Testis (tissue), 3 donors: Measurements from ENCODE around the gene TIAM2. TPM values are rescaled to one million over a fixed set of nuclear protein-coding genes. Genes with fewer than 3 reads are reported as not detected.
"Not testable (repeated sequence)": the region's sequence is repeated elsewhere in the genome, so short reads cannot be mapped to it uniquely, and the experiment has no call there.

ENCODE experiments used
- DNase-seq: peaks from one replicate; pipeline ENCODE4 v3.0.0-alpha.2; 2019
- H3K27ac ChIP-seq, 2 donors: fragments of 200-600 bp; sonication (generic); one replicate each; pipeline ENCODE4 v1.5.1; 2019
- H3K27me3 ChIP-seq: fragments of 200-600 bp; sonication (generic); one replicate; pipeline ENCODE4 v1.5.1; 2019
- H3K36me3 ChIP-seq: fragments of 200-600 bp; sonication (generic); one replicate; pipeline ENCODE4 v1.5.1; 2017; ENCODE audit warnings: low read depth; ENCODE audit errors: missing control alignments
- H3K4me1 ChIP-seq: fragments of 200-600 bp; sonication (generic); one replicate; pipeline ENCODE4 v1.5.1; 2019
- H3K4me3 ChIP-seq, 2 donors: fragments of 200-600 bp; sonication (generic); one replicate each; pipeline ENCODE4 v1.5.1; 2017 to 2019
- H3K9me3 ChIP-seq: fragments of 200-600 bp; sonication (generic); one replicate; pipeline ENCODE4 v1.5.1; 2017
- POLR2A ChIP-seq: fragments of 450-650 bp; IDR thresholded peaks from one replicate; pipeline ENCODE4 v1.6.1; 2017; ENCODE audit warnings: antibody characterized with exemption, mild to moderate bottlenecking, moderate library complexity
- WGBS, 2 donors: methylation state at CpG; one replicate each; pipeline ENCODE4 v1.1.5; 2018; 5-methylcytosine and 5-hydroxymethylcytosine counted together
- intact Hi-C: fragments of 100-400 bp; cut with DNase I; formaldehyde crosslinking; loops from one replicate; pipeline ENCODE4 v1.15.1; 2023; ENCODE audit warnings: low total_unique reads
- polyA plus RNA-seq: library from polyadenylated mRNA; stranded (reverse); fragments of 350-450 nt; fragmentation: Illumina TruSeq; extraction: RNeasy Lipid Tissue Mini Kit (QIAGEN cat#74804); gene quantifications from one replicate; pipeline ENCODE4 v1.2.3, GENCODE V29; 2014; ENCODE audit warnings: low read depth, low replicate concordance; ENCODE audit not compliant: insufficient read depth
- total RNA-seq, 2 donors: library from RNA; depleted of rRNA; stranded (reverse); fragments of >200 nt; gene quantifications; one replicate each; pipeline ENCODE4 v1.2.3, GENCODE V29; 2016
- TF ChIP-seq, protein P1 (sequence below), 3 experiments: fragments of 450-650 bp in 2 of 3; fragments of 200-600 bp in 1 of 3; sonication (generic) in 1 of 3; IDR thresholded peaks; one replicate each; pipeline ENCODE4 v1.5.1; 2016 to 2019; ENCODE audit warnings: antibody characterized with exemption in 3 of 3, mild to moderate bottlenecking in 2 of 3, moderate library complexity in 1 of 3

Gene TIAM2
- total and polyA plus RNA-seq, 3 donors from 2014 or later, result 22.7 to 43.8 (median 38.0) TPM

DNA sequence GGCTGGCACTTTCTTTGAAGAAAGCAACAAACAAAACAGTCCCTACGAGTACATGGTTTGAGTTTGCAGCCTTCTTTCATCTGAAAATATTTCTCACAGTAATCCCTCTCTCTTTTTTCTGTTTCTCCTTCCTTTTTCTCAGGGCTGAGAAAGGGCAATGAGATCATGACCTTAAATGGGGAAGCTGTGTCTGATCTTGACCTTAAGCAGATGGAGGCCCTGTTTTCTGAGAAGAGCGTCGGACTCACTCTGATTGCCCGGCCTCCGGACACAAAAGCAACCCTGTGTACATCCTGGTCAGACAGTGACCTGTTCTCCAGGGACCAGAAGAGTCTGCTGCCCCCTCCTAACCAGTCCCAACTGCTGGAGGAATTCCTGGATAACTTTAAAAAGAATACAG is 188.0 kb downstream of the TIAM2 start:
- 45 to 47% methylated on average over 5 of the region's 5 CpGs for WGBS, 2 donors
- Histone ChIP-seq H3K4me3 (no peak overlapping the region), H3K27me3 (no peaks in the 10 kb centered on the region), H3K4me1 (no peaks in the 10 kb centered on the region), H3K36me3 (no peaks in the 10 kb centered on the region), H3K9me3 (no peaks in the 10 kb centered on the region), H3K27ac (no peak overlapping the region)
- TF ChIP-seq POLR2A, result no peak
- TF ChIP-seq, protein P1, sequence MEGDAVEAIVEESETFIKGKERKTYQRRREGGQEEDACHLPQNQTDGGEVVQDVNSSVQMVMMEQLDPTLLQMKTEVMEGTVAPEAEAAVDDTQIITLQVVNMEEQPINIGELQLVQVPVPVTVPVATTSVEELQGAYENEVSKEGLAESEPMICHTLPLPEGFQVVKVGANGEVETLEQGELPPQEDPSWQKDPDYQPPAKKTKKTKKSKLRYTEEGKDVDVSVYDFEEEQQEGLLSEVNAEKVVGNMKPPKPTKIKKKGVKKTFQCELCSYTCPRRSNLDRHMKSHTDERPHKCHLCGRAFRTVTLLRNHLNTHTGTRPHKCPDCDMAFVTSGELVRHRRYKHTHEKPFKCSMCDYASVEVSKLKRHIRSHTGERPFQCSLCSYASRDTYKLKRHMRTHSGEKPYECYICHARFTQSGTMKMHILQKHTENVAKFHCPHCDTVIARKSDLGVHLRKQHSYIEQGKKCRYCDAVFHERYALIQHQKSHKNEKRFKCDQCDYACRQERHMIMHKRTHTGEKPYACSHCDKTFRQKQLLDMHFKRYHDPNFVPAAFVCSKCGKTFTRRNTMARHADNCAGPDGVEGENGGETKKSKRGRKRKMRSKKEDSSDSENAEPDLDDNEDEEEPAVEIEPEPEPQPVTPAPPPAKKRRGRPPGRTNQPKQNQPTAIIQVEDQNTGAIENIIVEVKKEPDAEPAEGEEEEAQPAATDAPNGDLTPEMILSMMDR (IDR thresholded peaks at IDR 0.05), result no peak
- no peak for DNase-seq
- intact Hi-C loops, result loop anchor here (10.0 kb wide), 1 partner anchor 62 kb away; no protein-coding TSS in a partner anchor

DNA sequence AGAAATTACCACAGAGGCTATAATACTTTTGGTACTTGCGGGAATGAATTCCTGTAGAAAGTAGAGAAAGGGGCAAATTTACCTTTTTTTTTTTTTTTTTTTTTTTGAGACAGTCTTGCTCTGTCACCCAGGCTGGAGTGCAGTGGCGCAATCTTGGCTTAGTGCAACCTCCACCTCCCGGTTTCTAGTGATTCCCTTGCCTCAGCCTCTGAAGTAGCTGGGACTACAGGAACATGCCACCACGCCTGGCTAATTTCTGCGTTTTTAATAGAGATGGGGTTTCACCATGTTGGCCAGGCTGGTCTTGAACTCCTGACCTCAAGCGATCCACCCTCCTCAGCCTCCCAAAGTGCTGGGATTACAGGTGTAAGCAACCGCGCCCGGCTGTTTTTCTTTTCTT is 189.9 kb downstream of the TIAM2 start:
- not testable (repeated sequence) for H3K36me3 ChIP-seq, H3K9me3 ChIP-seq, H3K4me1 ChIP-seq, H3K4me3 ChIP-seq, H3K27me3 ChIP-seq, DNase-seq, H3K27ac ChIP-seq
- WGBS, 2 donors, result 94 to 97% methylated on average over 9 of the region's 9 CpGs
- intact Hi-C loops, result loop anchor here (10.0 kb wide), 1 partner anchor 60 kb away; no protein-coding TSS in a partner anchor

DNA sequence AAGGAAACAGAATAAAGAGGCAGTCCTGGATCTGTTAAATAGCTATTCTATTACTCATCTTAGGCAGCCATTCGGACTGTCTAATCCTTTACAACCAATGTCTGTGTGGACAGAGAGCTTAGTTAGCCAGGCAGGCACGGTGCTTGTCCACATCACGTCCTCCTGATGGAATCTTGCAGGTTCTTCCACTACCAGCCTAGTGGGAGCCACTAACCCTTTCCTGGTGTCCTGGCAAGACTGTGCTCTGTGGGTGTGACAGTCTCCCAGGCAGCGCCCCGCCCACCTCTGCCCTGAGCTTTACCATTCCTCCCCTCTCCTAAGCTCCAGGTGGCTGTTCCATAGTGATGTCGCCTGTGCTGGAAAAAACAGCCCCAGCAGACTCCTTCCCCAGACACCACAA is 190.4 kb downstream of the TIAM2 start:
- H3K27me3 ChIP-seq, result no peaks in the 10 kb centered on the region
- no peak overlapping the region for H3K4me3 ChIP-seq
- no peak for DNase-seq
- TF ChIP-seq, protein P1 (IDR thresholded peaks at IDR 0.05), result no peak
- no peak for TF ChIP-seq POLR2A
- H3K9me3 ChIP-seq, result no peaks in the 10 kb centered on the region
- H3K27ac ChIP-seq, result no peak overlapping the region
- WGBS, 2 donors, result 88 to 90% methylated on average over 6 of the region's 6 CpGs
- no peaks in the 10 kb centered on the region for H3K4me1 ChIP-seq
- intact Hi-C loops, result loop anchor here (10.0 kb wide), 1 partner anchor 59 kb away; no protein-coding TSS in a partner anchor
- no peaks in the 10 kb centered on the region for H3K36me3 ChIP-seq

DNA sequence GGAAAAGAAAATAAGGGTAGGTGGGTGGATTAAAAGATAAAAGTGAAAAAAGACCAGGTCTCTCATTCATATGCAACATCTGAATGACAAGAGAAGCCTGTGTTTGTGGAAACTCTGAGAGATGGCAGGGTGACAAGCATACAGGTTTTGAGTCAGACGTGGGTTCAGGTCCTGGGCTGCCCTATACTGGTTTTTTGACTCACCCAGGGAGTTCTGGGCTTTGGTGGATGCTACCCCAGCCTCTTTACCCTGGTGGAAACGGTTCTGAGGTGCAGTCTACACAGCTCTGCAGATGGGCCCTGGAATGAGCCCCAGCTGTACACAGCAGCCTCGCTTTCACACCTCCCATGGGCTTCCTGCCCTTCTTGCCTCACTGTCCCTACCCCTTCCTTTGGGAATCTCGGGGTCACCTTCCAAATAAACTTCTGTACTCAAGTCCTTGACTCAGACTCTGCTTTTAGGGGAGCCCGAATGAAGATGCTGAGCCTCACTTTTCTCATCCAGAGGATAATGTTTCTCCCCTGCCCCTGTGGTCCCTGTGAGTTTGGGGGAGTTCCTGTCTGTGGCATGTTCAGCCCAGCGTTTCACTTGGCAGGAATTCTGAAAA is 191.0 kb downstream of the TIAM2 start:
- Histone ChIP-seq H3K27ac (no peak overlapping the region), H3K36me3 (no peaks in the 10 kb centered on the region), H3K27me3 (no peaks in the 10 kb centered on the region), H3K9me3 (no peaks in the 10 kb centered on the region), H3K4me1 (no peaks in the 10 kb centered on the region), H3K4me3 (no peak overlapping the region)
- DNase-seq, result no peak
- WGBS, 2 donors, result 43 to 53% methylated on average over 6 of the region's 6 CpGs
- intact Hi-C loops, result loop anchor here (10.0 kb wide), 1 partner anchor 59 kb away; no protein-coding TSS in a partner anchor
- TF ChIP-seq, protein P1 (IDR thresholded peaks at IDR 0.05), result no peak
- TF ChIP-seq POLR2A, result no peak

DNA sequence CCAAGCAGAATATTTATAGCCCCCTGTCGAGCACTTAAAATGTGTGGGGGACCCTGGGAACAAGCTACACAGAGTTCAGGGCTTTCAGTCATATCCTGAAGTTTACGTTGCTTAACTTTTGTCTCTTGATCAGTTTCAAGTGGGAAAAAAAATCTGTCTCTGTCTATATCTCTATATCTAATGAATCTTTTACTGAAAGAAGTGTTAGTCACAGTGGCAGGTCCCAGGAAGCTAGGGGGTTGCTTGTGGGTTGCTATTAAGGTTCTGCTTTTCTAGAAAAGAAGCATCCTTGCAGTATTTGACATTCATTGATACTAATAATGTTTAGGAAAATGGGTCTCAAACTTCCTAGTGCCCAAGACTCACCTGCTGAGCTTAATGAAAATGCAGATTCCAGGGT is 192.0 kb downstream of the TIAM2 start:
- Histone ChIP-seq H3K36me3 (no peaks in the 10 kb centered on the region), H3K27me3 (no peaks in the 10 kb centered on the region), H3K27ac (no peak overlapping the region), H3K4me1 (no peaks in the 10 kb centered on the region), H3K9me3 (no peaks in the 10 kb centered on the region), H3K4me3 (no peak overlapping the region)
- WGBS, 2 donors, result 45 to 53% methylated on average over 2 of the region's 2 CpGs
- intact Hi-C loops, result loop anchor here (10.0 kb wide), 1 partner anchor 58 kb away; no protein-coding TSS in a partner anchor
- TF ChIP-seq POLR2A, result no peak
- TF ChIP-seq, protein P1 (IDR thresholded peaks at IDR 0.05), result no peak
- no peak for DNase-seq
